ENCODE results near the gene UTP18.

UTP18 gene

GRCh38 chr17:51256101-51256500 lies 4.2 kb upstream of the UTP18 start:
- CTCF ChIA-PET = no interaction called here
- no peak for DNase-seq (ENCODE audit: low read depth, low spot score)
- POLR2A ChIA-PET = no interaction called here
- TF ChIP-seq, protein P1, sequence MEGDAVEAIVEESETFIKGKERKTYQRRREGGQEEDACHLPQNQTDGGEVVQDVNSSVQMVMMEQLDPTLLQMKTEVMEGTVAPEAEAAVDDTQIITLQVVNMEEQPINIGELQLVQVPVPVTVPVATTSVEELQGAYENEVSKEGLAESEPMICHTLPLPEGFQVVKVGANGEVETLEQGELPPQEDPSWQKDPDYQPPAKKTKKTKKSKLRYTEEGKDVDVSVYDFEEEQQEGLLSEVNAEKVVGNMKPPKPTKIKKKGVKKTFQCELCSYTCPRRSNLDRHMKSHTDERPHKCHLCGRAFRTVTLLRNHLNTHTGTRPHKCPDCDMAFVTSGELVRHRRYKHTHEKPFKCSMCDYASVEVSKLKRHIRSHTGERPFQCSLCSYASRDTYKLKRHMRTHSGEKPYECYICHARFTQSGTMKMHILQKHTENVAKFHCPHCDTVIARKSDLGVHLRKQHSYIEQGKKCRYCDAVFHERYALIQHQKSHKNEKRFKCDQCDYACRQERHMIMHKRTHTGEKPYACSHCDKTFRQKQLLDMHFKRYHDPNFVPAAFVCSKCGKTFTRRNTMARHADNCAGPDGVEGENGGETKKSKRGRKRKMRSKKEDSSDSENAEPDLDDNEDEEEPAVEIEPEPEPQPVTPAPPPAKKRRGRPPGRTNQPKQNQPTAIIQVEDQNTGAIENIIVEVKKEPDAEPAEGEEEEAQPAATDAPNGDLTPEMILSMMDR (IDR thresholded peaks at IDR 0.05; ENCODE audit: insufficient read depth, low read length, missing control alignments) = no peak
- no peak overlapping the region for H3K4me3 ChIP-seq (ENCODE audit: low read depth, low read length)

GRCh38 chr17:51257150-51258081 lies 2.9 kb upstream of the UTP18 start:
- DNase-seq (ENCODE audit: low read depth, low spot score) = no peak
- TF ChIP-seq, protein P1 (IDR thresholded peaks at IDR 0.05; ENCODE audit: insufficient read depth, low read length, missing control alignments) = no peak
- ChIA-PET POLR2A (interaction anchor here (0.8 to 0.9 kb wide), 2 partner anchors 82 to 92 kb away, joined by 3 to 4 read pairs; partner anchors contain the start of gene NME2), CTCF (interaction anchor here (0.7 to 1.0 kb wide), 2 partner anchors 12 to 15 kb away, joined by 3 read pairs; no protein-coding TSS in a partner anchor)
- H3K4me3 ChIP-seq (ENCODE audit: low read depth, low read length) = no peak overlapping the region

DNA sequence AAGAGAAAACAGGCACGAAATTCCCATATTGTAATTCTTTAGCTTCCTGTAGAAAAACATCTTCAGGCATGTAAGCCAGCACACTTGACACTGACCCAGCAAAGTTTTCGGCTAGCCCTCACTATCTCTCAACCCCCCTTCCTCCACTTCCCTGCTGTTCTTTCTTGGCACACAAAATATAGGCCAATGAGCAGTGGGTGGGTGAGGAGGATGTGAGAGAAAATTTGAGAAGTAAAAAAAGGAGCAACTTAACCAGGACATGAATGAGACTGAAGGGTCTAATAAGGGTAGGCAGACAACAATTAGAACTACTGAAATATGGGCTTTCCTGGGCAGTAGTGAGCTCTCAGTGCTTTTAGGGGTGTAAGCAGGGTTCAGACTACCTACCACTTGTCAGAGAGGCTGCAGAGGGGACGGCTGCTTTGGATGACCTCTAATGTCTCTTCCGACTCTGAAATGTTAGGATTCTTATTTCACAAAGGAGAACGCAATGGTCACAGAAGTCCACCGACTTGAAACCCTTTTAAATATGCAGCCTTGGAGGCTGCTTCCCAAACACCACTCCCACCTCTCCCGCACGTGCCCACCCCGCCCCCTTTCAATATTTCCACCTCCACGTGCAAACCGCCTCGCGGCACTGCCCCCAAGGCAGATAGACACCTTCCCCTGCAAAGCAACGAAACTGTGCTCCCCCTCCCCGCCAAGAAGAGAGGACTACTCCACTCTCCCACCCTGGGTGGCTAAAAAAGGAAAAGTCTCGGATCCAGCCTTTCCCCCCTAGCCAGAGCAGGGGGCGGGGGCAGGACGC lies 1.4 kb upstream of the UTP18 start:
- peak overlapping the region; percentile 82 for H3K4me3 ChIP-seq (ENCODE audit: low read depth, low read length)
- TF ChIP-seq, protein P1 (IDR thresholded peaks at IDR 0.05; ENCODE audit: insufficient read depth, low read length, missing control alignments) = no peak
- no peak for DNase-seq (ENCODE audit: low read depth, low spot score)
- ChIA-PET POLR2A (no interaction called here), CTCF (no interaction called here)

DNA sequence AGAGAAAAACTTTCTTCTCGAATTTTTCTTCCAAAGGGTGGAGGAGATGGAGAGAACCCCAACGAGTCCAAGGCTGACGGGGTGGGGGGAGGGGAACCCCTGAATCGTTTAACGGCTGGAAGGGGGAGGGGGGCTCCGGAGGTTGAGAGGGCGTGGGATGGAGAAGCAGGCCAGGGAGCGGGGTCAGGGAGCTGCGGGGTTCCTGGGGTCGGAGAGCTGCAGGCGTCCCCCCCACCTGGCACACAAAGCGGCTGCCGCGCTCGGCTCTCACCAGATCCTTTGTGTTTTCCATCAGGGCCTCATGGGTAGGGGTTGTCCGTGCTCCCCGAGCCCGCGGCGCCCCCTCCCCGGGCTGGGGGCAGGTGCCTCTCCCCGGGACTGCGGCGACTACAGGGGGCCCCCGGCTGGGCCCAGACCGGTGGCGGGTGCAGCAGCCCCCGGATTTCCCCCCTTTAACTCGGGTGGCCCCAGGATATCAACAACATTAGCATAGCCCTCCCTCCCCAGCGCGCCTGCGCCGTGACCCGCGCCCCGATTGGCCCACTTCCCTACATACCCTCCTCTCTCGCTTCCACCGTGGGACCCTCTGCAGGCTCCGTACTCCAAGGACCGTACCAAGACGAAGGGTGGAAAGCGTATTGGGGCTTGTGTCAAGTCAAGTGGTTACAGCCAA lies 646 bp upstream of the UTP18 start, which contains the start of gene MBTD1:
MBTD1 (minus strand) TSS at position 486 of the 673 bp plus-strand sequence. CDS start 34,888 bp downstream, outside the sequence.
- peak within 1 kb of the TSS; percentile 82 for H3K4me3 ChIP-seq (ENCODE audit: low read depth, low read length)
- ChIA-PET CTCF (no interaction called here), POLR2A (no interaction called here)
- TF ChIP-seq, protein P1 (IDR thresholded peaks at IDR 0.05; ENCODE audit: insufficient read depth, low read length, missing control alignments) = no peak
- peak; percentile 83 for DNase-seq (ENCODE audit: low read depth, low spot score)

GRCh38 chr17:51261024-51261963 lies 948 bp downstream of the UTP18 start:
- no peak for DNase-seq (ENCODE audit: low read depth, low spot score)
- peak overlapping the region; percentile 82 for H3K4me3 ChIP-seq (ENCODE audit: low read depth, low read length)
- ChIA-PET CTCF (interaction anchor here (0.7 kb wide), 1 partner anchor 18 kb away, joined by 3 read pairs; no protein-coding TSS in a partner anchor), POLR2A (no interaction called here)
- TF ChIP-seq, protein P1 (IDR thresholded peaks at IDR 0.05; ENCODE audit: insufficient read depth, low read length, missing control alignments) = no peak

Data from AG04449 (cell line).